ENCODE results near the gene ACBD3.

The ACBD3 gene

GRCh38 chr1:226133504-226134123, 52.9 kb downstream of the ACBD3 start:
- DNase-seq: no peak

GRCh38 chr1:226132728-226133503, 53.6 kb downstream of the ACBD3 start:
- no peak for DNase-seq

GRCh38 chr1:226131639-226132038, 54.9 kb downstream of the ACBD3 start:
- DNase-seq: no peak

GRCh38 chr1:226129230-226129629, 57.3 kb downstream of the ACBD3 start:
- no peak for DNase-seq

GRCh38 chr1:226128487-226129075, 58.0 kb downstream of the ACBD3 start:
- DNase-seq: no peak

GRCh38 chr1:226126824-226127569, 59.5 kb downstream of the ACBD3 start:
- no peak for DNase-seq

- DNase-seq: no peak
These were observed 60.7 kb downstream of the ACBD3 start for GRCh38 chr1:226125831-226126230.

GRCh38 chr1:226125097-226125630, 61.4 kb downstream of the ACBD3 start:
- DNase-seq: peak; percentile 67

GRCh38 chr1:226123591-226124471, 62.7 kb downstream of the ACBD3 start:
- DNase-seq: no peak

GRCh38 chr1:226123212-226123560, 63.4 kb downstream of the ACBD3 start:
- DNase-seq: no peak

- peak; percentile 72 for DNase-seq
These were observed 64.7 kb downstream of the ACBD3 start for GRCh38 chr1:226121587-226122400.

- no peak for DNase-seq
These were observed 65.4 kb downstream of the ACBD3 start for GRCh38 chr1:226121049-226121586.

GRCh38 chr1:226120398-226120797, 66.1 kb downstream of the ACBD3 start:
- no peak for DNase-seq

- DNase-seq: no peak
These were observed 67.4 kb downstream of the ACBD3 start for GRCh38 chr1:226119169-226119568.

- DNase-seq: no peak
These were observed 68.2 kb downstream of the ACBD3 start for GRCh38 chr1:226118357-226118756.

GRCh38 chr1:226117330-226117729, 69.2 kb downstream of the ACBD3 start:
- DNase-seq: no peak

GRCh38 chr1:226116673-226117072, 69.9 kb downstream of the ACBD3 start:
- DNase-seq: no peak

- DNase-seq: no peak
These were observed 73.9 kb downstream of the ACBD3 start for GRCh38 chr1:226112626-226113025.

GRCh38 chr1:226111883-226112261, 74.7 kb downstream of the ACBD3 start:
- DNase-seq: no peak

- DNase-seq: no peak
These were observed 75.3 kb downstream of the ACBD3 start for GRCh38 chr1:226111098-226111882.

Measured in GDM1 (cell line).